RWPE1 (cell line): ENCODE data around the gene RAB11FIP2.
"Not testable (repeated sequence)": the region's sequence is repeated elsewhere in the genome, so short reads cannot be mapped to it uniquely, and the experiment has no call there.

Source experiments
- CTCF ChIA-PET: fragments of 350-600 bp; sonication (Branson Sonifier 250); formaldehyde crosslinking; extraction: SDS; loops from one replicate; lab custom pipeline; 2021; lab: Yijun Ruan, JAX
- POLR2A ChIA-PET: fragments of 400-600 bp; formaldehyde crosslinking; extraction: SDS; loops from one replicate; lab custom pipeline; 2020; ENCODE audit warnings: antibody characterized with exemption; ENCODE audit not compliant: low non-redundant PET; lab: Yijun Ruan, JAX
- DNase-seq: peaks from one replicate; pipeline ENCODE4 v3.0.0; 2012; ENCODE audit warnings: low spot score
- H3K27ac ChIP-seq: fragments of 450-650 bp; 2 replicates; pipeline ENCODE4 v1.5.1; 2017
- TF ChIP-seq, protein P1 (sequence below): fragments of 450-650 bp; conservative IDR thresholded peaks from 2 replicates; pipeline ENCODE4 v1.5.1; 2017; ENCODE audit warnings: low read depth, mild to moderate bottlenecking

RAB11FIP2 gene

DNA sequence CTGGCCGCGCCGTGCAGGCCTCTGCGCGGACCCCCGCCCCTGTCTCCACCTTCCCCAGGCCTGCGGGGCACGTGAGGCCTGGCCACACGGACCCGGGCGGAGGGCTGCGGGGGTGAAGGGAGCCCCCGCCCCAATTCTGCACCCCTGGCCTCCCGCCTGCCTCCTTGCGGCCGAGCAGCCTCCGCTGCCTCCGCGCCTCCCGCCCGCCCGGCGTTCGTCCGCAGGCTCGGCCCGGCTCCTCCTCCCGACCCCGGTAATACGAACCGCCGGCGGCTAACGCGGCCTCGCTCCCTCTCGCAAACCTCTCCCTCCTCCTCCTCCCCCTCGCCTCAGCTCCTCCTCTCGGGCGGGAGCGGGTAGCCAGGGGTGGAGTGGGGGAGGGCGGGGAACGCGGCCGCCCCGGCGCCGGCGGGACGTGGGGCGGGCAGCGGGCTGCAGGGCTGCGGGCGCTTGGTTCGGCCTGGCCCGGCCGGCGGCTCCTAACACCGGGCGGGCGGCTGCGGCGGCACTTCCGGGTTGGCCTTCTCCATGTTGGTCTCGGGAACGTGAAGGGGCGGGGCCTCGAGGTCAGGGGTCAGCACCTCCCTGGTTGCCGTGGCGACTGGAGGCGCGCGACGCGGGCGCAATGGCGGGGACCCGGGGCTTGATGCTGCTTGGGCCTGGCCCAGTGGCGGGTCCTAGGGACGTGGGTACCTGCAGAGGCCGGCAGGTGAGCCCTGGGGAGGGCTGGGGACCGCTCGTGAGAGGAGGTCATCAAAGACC, at the start of gene RAB11FIP2:
Gene RAB11FIP2, minus strand, starts transcription at position 547 of the 762 bp plus-strand sequence. CDS start 778 bp downstream, outside the sequence.
- TF ChIP-seq, protein P1, sequence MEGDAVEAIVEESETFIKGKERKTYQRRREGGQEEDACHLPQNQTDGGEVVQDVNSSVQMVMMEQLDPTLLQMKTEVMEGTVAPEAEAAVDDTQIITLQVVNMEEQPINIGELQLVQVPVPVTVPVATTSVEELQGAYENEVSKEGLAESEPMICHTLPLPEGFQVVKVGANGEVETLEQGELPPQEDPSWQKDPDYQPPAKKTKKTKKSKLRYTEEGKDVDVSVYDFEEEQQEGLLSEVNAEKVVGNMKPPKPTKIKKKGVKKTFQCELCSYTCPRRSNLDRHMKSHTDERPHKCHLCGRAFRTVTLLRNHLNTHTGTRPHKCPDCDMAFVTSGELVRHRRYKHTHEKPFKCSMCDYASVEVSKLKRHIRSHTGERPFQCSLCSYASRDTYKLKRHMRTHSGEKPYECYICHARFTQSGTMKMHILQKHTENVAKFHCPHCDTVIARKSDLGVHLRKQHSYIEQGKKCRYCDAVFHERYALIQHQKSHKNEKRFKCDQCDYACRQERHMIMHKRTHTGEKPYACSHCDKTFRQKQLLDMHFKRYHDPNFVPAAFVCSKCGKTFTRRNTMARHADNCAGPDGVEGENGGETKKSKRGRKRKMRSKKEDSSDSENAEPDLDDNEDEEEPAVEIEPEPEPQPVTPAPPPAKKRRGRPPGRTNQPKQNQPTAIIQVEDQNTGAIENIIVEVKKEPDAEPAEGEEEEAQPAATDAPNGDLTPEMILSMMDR, result peak; percentile 31
- peak within 1 kb of the TSS; percentile 95 for H3K27ac ChIP-seq

GRCh38 chr10:118096022-118096421, 49.3 kb upstream of the RAB11FIP2 start:
- POLR2A ChIA-PET, result no interaction called here
- H3K27ac ChIP-seq, result no peak overlapping the region
- TF ChIP-seq, protein P1, result no peak
- CTCF ChIA-PET, result no interaction called here
- no peak for DNase-seq

More for the DNA sequence above, at the start of gene RAB11FIP2:
- DNase-seq, result peak; percentile 95
- CTCF ChIA-PET, result interaction anchor here (1.0 kb wide), 1 partner anchor 14 kb away, joined by 3 read pairs; no protein-coding TSS in a partner anchor
- POLR2A ChIA-PET, result interaction anchor here (0.6 kb wide), 1 partner anchor 11 kb away, joined by 3 read pairs; no protein-coding TSS in a partner anchor

DNA sequence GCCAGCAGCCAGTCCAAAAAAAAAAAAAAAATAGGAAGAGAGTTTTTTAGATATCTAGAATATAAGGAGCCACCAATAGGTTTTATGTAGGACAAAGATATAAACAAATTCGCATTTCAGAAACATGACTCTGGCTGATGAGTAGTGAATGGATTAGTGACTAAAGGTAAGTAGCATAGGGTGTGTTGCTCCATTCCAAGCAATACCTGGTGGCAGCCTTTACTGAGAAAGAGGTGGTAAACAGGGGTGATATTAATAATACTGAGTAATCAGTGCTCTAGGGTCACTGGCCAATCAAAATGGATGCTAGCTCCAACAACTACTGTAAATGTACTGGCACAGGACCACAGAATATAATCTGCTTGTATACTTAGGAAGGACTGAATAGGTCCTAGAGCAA, 45.5 kb upstream of the RAB11FIP2 start:
- H3K27ac ChIP-seq, result no peak overlapping the region
- TF ChIP-seq, protein P1, result no peak
- ChIA-PET CTCF (no interaction called here), POLR2A (no interaction called here)
- DNase-seq, result no peak

- CTCF ChIA-PET, result no interaction called here
- no peak overlapping the region for H3K27ac ChIP-seq
- POLR2A ChIA-PET, result no interaction called here
- TF ChIP-seq, protein P1, result no peak
- DNase-seq, result no peak
These were observed 34.1 kb upstream of the RAB11FIP2 start for GRCh38 chr10:118080817-118081216.

DNA sequence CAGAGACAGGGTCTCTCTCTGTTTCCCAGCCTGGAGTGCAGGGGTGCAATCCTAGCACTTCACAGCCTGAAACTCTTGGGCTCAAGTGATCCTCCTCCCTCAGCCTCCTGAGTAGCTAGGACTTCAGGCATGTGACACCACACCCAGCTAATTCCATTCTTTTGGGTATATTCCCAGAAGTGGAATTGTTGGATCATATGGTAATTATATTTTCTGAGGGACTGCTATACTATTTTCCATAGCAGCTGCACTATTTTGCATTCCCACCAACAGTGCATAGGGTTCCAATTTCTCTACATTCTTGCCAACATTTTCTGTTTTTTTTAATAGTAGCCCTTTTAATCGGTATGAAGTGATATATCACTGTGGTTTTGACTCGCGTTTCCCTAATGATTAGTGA, 30.0 kb upstream of the RAB11FIP2 start:
- POLR2A ChIA-PET, result no interaction called here
- DNase-seq, result no peak
- TF ChIP-seq, protein P1, result no peak
- H3K27ac ChIP-seq, result no peak overlapping the region
- CTCF ChIA-PET, result no interaction called here

- TF ChIP-seq, protein P1, result no peak
- no peak overlapping the region for H3K27ac ChIP-seq
- DNase-seq, result no peak
- POLR2A ChIA-PET, result no interaction called here
- CTCF ChIA-PET, result interaction anchor here (0.7 kb wide), 1 partner anchor 179 kb away, joined by 3 read pairs; no protein-coding TSS in a partner anchor
These were observed 26.1 kb upstream of the RAB11FIP2 start for GRCh38 chr10:118072840-118073239.

DNA sequence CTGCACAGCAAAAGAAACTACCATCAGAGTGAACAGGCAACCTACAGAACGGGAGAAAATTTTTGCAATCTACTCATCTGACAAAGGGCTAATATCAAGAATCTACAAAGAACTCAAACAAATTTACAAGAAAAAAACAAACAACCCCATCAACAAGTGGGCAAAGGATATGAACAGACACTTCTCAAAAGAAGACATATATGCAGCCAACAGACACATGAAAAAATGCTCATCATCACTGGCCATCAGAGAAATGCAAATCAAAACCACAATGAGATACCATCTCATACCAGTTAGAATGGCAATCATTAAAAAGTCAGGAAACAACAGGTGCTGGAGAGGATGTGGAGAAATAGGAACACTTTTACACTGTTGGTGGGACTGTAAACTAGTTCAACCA, 20.6 kb upstream of the RAB11FIP2 start:
- DNase-seq, POLR2A ChIA-PET, CTCF ChIA-PET, H3K27ac ChIP-seq: not testable (repeated sequence)
